ENCODE data around the gene MORN1.

MORN1 gene

DNA sequence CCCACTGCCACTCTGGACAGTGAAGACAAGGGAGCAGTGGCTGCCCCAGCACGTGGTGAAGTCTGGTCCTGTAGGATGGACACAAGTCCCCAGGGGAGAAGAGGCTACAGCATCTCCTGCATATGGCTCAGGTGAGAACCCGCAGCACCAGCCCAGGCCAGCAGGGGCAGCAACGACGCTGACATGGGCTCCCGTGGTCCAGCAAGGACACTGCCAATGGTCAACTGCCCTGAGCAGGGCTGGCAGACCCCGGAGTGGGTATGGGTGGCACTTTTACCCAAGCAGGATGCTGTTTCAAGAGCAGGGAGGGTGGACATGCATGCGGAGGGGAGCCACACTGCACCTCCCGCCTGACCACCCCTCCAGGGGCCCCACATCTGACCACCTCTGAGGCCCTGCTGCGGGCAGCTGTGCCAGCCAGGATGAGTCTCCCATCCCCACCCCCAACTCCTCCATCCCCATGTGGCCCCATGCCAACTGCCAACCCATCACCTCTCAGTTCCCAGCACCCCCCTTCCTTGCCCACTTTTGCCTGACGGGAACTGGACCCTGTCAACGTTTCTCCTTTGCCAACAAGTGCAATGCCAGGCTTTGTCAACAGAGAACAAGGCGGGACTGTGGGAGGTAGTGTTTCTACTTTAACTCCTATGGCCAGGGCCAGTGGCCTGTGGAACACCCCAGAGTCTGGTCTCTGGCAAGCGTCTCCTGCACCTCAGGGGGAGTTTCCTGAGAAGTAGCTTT is 8.6 kb downstream of the MORN1 start:
- Histone ChIP-seq H3K27me3 (ENCODE audit: control insufficient read depth, insufficient read depth, low read length) (no peaks in the 10 kb centered on the region), H3K4me3 (ENCODE audit: low read length) (no peak overlapping the region), H3K4me2 (ENCODE audit: low read length) (no peak overlapping the region), H3K9me3 (replicated peaks; ENCODE audit: low read length) (no peaks in the 10 kb centered on the region), H3K9ac (ENCODE audit: low read depth, low read length) (no peak overlapping the region), H3K4me1 (ENCODE audit: control insufficient read depth, insufficient read depth, low read length) (no peaks in the 10 kb centered on the region), H3K36me3 (ENCODE audit: insufficient read depth, low read length) (no peaks in the 10 kb centered on the region)

DNA sequence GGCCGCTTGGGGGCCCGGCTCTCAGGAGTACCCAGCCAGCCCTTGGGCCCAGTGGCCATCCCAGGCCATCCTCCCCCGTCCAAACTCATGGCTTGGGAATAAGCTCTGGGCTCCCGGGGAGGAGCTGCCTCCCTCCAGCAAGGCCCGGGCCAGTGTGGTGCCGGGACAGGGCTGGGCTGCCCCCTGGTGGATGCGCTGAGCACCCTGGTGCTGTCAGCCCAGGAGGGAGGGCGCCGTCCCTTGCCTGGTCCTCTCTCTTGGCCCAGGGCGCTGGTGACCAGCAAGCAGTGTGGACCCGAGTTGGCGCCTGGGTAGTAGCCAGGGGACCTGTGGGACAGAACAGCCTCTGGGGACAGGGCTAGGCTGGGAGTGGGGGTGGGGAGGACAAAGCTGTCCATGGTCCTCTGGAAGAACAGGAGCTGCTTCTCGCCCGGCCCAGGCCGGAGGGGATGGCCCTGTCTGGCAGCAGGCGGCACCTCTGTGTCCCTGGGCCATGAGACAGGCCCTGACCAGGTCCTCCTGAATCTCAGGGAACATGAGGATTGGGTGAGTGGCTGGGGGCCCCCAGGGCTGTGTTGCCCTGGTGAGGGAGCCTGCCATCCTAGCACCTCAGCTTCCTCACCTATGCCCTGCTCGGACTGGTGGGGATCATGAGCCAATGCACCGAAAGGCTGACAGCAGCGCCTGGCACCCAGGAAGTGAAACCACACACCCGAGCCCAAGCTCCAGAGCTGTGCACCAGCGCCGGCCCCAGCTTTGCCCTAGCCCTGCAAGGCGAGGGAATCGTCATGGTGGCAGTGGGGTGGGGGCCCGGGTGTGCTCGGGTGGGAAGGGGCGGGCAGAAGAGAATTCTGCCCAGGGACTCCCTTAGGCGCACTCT is 9.4 kb downstream of the MORN1 start:
- Histone ChIP-seq H3K36me3 (ENCODE audit: insufficient read depth, low read length) (no peaks in the 10 kb centered on the region), H3K9me3 (replicated peaks; ENCODE audit: low read length) (no peaks in the 10 kb centered on the region), H3K4me3 (ENCODE audit: low read length) (no peak overlapping the region), H3K27me3 (ENCODE audit: control insufficient read depth, insufficient read depth, low read length) (no peaks in the 10 kb centered on the region), H3K4me1 (ENCODE audit: control insufficient read depth, insufficient read depth, low read length) (no peaks in the 10 kb centered on the region), H3K9ac (ENCODE audit: low read depth, low read length) (no peak overlapping the region), H3K4me2 (ENCODE audit: low read length) (no peak overlapping the region)

DNA sequence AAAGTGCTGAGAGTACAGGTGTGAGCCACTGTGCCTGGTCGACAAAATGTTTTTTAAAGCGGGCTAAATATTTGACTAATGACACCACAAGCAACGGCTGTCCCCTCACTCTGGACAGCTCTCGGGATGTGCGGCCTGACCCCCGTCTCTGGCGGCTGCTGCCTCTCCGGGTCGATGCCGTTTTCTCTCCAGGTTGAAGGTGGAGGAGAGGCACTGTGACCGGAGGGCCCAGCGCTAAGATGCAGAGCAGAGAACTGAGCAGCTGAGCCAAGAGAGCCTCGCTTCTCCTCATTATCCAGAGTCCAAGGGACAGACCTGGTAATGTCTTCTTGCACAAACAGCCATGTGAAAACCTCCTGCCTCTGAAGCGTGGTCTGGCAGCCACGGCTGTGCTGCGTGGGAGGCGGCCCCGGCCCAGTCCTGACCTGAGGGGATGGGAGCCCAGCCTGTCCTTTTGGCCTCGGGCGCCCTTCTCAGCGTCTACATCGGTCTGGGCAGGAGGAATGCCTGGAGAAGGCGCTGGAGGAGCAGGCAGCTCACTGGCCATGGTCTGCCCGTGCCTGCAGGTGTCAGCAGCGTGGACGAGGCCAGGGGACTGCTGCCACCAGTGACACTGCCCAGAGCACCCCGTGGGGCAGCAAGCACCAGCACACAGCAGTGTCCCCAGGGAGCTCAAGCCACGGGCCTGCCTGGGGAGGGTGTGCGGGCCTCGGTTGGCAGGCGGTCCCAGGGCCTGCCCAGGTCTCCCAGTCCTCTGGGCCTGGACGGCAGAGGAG is 10.3 kb downstream of the MORN1 start:
- no peaks in the 10 kb centered on the region for H3K36me3 ChIP-seq (ENCODE audit: insufficient read depth, low read length)
- no peaks in the 10 kb centered on the region for H3K9me3 ChIP-seq (replicated peaks; ENCODE audit: low read length)
- H3K4me1 ChIP-seq (ENCODE audit: control insufficient read depth, insufficient read depth, low read length): no peaks in the 10 kb centered on the region
- H3K4me3 ChIP-seq (ENCODE audit: low read length): no peak overlapping the region
- no peak overlapping the region for H3K9ac ChIP-seq (ENCODE audit: low read depth, low read length)
- no peaks in the 10 kb centered on the region for H3K27me3 ChIP-seq (ENCODE audit: control insufficient read depth, insufficient read depth, low read length)
- H3K4me2 ChIP-seq (ENCODE audit: low read length): no peak overlapping the region

DNA sequence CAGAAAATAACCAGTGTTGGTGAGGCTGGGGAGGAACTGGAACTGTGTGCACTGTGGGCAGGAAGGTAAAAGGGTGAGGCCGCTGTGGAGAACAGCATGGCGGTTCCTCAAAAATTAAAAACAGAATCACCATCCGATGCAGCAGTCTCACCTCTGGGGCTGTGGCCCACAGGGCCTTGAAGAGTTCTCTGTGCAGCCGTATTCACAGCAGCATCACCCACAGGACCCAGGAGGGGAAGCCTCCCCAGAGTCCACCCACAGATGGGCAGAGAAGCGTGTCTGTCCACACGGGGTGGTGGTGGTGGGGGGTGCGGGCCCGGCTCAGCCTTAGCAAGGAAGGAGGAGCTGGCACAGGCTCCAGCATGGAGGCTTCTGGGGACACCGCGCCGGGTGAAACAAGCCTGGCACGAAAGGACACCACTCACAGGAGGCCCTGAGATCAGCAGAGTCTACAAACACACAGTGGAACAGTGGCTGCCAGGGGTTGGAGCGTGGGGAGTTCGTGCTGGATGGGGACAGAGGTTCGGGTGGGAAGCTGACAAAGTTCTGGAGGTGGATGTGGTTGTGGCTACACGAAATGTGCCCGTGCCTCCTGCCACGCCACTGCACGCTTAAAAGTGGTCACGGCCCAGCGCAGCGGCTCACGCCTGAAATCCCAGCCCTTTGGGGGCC is 11.5 kb downstream of the MORN1 start:
- Histone ChIP-seq H3K9ac (ENCODE audit: low read depth, low read length) (no peak overlapping the region), H3K27me3 (ENCODE audit: control insufficient read depth, insufficient read depth, low read length) (no peaks in the 10 kb centered on the region), H3K9me3 (replicated peaks; ENCODE audit: low read length) (no peaks in the 10 kb centered on the region), H3K4me1 (ENCODE audit: control insufficient read depth, insufficient read depth, low read length) (no peaks in the 10 kb centered on the region), H3K36me3 (ENCODE audit: insufficient read depth, low read length) (no peaks in the 10 kb centered on the region), H3K4me2 (ENCODE audit: low read length) (no peak overlapping the region), H3K4me3 (ENCODE audit: low read length) (no peak overlapping the region)

DNA sequence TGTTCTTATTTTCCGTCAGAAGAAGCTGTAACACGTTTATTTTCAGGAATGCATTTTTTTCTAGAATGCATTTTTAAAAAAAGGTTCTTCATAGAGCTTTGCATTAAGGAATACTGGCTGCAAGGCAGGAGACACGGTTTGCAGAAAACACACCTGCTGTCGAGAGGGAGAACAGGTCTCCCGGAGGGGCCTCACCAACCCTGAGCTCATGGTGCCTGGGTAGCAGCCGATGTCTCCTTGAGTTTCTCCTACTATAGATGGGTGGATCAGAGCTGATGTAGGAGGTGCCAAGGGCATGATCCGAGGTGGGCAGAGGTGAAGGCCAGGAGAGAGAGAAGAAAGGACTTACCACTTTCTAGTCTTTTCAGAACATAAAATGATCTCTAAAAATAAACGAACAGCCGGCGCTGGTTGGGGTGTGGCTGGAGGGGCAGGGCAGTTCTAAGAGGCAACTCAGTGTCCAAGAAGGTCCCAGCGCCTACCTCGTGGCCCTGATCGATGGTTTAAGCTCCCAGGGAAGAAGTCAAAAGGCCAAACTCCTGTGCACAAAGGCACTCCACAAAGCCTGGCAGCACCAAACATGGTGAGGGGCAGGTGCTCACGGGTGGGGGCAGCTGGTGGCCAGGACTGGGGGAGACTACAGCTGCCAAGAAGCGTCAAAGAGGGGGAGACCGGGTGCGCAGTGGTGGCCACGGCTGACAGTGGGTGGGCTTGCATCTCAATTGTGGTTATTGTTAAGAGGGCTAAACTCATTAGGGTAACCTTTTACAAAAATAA is 12.2 kb downstream of the MORN1 start:
- no peaks in the 10 kb centered on the region for H3K9me3 ChIP-seq (replicated peaks; ENCODE audit: low read length)
- no peaks in the 10 kb centered on the region for H3K4me1 ChIP-seq (ENCODE audit: control insufficient read depth, insufficient read depth, low read length)
- no peak overlapping the region for H3K9ac ChIP-seq (ENCODE audit: low read depth, low read length)
- no peaks in the 10 kb centered on the region for H3K36me3 ChIP-seq (ENCODE audit: insufficient read depth, low read length)
- no peak overlapping the region for H3K4me2 ChIP-seq (ENCODE audit: low read length)
- no peaks in the 10 kb centered on the region for H3K27me3 ChIP-seq (ENCODE audit: control insufficient read depth, insufficient read depth, low read length)
- H3K4me3 ChIP-seq (ENCODE audit: low read length): no peak overlapping the region

DNA sequence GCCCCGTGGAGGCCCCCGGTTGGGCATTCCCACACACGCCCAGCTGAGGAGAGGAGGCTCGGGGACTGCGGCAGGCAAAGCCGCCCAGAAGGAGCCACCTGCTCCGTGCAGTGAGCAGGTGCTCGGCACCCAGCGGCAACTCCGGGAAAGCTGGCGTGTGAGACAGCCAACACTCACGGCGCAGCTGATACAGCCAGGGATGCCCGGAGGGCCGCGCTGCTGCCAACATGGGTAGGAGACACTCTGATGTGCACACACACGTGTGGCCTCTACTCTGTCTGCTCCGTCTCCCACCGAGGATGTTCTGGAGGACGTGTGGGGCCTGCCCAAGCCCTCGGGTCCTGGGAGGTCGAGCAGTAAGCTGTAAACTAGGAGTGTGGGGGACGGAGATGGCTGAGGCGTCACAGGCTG is 12.9 kb downstream of the MORN1 start:
- no peak overlapping the region for H3K9ac ChIP-seq (ENCODE audit: low read depth, low read length)
- H3K4me1 ChIP-seq (ENCODE audit: control insufficient read depth, insufficient read depth, low read length): no peaks in the 10 kb centered on the region
- H3K4me2 ChIP-seq (ENCODE audit: low read length): no peak overlapping the region
- H3K27me3 ChIP-seq (ENCODE audit: control insufficient read depth, insufficient read depth, low read length): no peaks in the 10 kb centered on the region
- H3K36me3 ChIP-seq (ENCODE audit: insufficient read depth, low read length): no peaks in the 10 kb centered on the region
- no peak overlapping the region for H3K4me3 ChIP-seq (ENCODE audit: low read length)
- no peaks in the 10 kb centered on the region for H3K9me3 ChIP-seq (replicated peaks; ENCODE audit: low read length)

DNA sequence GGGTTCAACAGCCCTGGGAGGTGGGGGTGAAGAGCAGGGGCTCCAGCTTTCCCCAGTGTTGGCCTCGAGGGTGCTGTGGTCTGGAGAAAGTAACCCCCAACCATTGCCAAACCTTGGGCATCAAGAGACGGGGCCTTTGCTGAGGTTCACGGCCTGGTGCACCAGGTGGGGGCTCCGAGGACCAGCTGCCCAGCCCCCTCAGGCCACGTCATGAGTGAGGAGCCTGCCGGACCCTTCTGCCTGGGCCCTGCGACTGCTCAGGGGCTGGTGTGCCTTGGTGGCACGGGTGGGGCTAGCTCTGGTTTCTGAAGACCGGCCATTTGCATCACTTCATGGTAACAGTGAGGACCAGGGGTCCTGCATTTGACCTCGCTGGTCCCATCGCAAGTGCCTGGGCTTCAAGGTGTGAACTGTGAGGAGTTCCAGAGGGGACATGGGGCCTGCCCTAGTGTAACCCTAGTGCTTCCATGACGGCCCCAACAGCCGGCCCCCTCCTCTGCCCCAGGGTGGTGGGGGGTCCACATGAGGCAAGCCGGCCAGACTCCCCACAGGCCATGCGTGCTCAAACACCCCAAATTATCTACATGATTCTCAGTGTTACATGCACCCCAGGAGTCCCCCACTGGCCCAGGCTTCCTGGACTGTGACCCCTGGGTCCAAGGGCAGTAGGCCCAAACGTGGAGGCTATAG is 13.5 kb downstream of the MORN1 start:
- H3K36me3 ChIP-seq (ENCODE audit: insufficient read depth, low read length): no peaks in the 10 kb centered on the region
- no peak overlapping the region for H3K9ac ChIP-seq (ENCODE audit: low read depth, low read length)
- no peaks in the 10 kb centered on the region for H3K27me3 ChIP-seq (ENCODE audit: control insufficient read depth, insufficient read depth, low read length)
- no peak overlapping the region for H3K4me2 ChIP-seq (ENCODE audit: low read length)
- H3K4me3 ChIP-seq (ENCODE audit: low read length): no peak overlapping the region
- no peaks in the 10 kb centered on the region for H3K4me1 ChIP-seq (ENCODE audit: control insufficient read depth, insufficient read depth, low read length)
- no peaks in the 10 kb centered on the region for H3K9me3 ChIP-seq (replicated peaks; ENCODE audit: low read length)

DNA sequence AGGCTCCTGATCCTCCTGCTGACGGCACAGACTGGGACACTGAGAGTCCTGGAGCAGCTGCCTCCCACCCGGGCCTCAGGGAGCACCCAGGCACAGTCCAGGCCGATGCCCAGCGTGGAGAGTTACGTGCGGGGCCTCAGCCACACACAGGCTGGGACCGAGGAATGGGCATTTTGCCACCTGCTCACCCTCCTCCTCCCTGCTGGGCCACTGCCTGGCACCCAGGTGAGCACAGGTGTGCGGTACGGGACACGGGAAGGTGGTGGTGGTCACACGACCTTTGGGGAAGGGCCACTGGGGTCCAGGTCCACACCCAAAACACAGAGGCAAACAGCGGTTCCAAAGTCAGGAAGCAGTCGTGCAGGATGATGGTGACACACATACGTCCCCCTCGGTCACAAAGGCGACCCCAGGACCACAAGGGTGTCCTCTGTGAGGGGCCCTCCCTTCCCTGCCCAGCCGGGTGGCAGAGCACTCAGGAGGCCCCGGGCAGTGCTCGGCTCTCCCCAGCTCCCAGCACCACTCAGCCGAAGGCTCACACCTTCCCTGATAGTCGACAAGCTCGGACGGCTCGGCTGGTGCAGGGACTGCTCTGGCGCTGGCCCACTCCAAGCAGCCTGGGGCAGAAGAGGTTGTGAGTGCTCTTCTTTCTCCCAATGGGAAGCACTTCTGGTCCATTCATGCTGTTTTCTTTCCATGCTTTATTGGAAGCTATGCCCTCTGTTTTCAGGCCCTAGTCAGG is 14.3 kb downstream of the MORN1 start:
- no peaks in the 10 kb centered on the region for H3K4me1 ChIP-seq (ENCODE audit: control insufficient read depth, insufficient read depth, low read length)
- H3K27me3 ChIP-seq (ENCODE audit: control insufficient read depth, insufficient read depth, low read length): no peaks in the 10 kb centered on the region
- H3K36me3 ChIP-seq (ENCODE audit: insufficient read depth, low read length): no peaks in the 10 kb centered on the region
- H3K4me3 ChIP-seq (ENCODE audit: low read length): no peak overlapping the region
- no peaks in the 10 kb centered on the region for H3K9me3 ChIP-seq (replicated peaks; ENCODE audit: low read length)
- H3K9ac ChIP-seq (ENCODE audit: low read depth, low read length): no peak overlapping the region
- H3K4me2 ChIP-seq (ENCODE audit: low read length): no peak overlapping the region

DNA sequence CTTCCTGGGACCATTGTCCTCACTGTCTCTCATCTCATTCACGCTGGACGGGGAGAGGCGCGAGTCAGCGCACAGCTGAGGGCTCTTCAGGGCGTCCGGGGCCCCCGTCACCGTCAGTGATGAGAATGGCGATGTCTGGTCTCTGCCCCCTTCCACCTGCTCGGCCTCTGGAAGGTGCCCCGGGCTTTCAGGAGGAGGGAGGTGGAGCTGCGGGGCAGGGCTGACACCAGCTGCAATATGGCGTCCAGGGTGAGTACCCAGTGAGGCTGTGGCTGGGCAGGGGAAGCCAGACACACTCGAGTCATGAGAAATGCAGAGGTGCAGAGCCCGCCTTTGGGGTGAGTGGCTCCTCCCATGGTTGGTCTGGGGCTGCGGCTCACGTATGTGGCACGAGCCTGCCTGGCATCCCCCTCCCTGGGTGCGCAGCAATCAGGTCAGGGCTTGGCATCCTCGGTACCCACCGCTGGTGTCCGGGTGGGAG is 15.1 kb downstream of the MORN1 start:
- Histone ChIP-seq H3K27me3 (ENCODE audit: control insufficient read depth, insufficient read depth, low read length) (no peaks in the 10 kb centered on the region), H3K4me2 (ENCODE audit: low read length) (no peak overlapping the region), H3K36me3 (ENCODE audit: insufficient read depth, low read length) (no peaks in the 10 kb centered on the region), H3K9ac (ENCODE audit: low read depth, low read length) (no peak overlapping the region), H3K9me3 (replicated peaks; ENCODE audit: low read length) (no peaks in the 10 kb centered on the region), H3K4me1 (ENCODE audit: control insufficient read depth, insufficient read depth, low read length) (no peaks in the 10 kb centered on the region), H3K4me3 (ENCODE audit: low read length) (no peak overlapping the region)

DNA sequence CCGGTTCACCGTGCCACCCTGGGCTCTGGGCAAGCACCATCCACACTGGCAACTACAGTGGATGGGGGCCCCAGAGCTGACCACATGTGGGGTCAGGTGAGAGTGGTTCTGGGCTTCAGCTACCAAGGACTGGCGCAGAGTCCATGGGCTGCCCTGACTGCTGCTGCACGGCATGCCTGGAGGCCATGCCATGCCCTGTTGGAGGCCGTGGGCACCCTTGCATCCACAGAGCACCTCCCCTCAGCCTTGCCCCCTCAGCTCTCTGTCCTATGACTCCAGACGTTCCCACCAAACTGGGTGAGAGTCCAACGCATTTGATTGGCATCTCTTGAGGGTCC is 15.5 kb downstream of the MORN1 start:
- no peak overlapping the region for H3K4me3 ChIP-seq (ENCODE audit: low read length)
- no peaks in the 10 kb centered on the region for H3K9me3 ChIP-seq (replicated peaks; ENCODE audit: low read length)
- no peak overlapping the region for H3K9ac ChIP-seq (ENCODE audit: low read depth, low read length)
- H3K27me3 ChIP-seq (ENCODE audit: control insufficient read depth, insufficient read depth, low read length): no peaks in the 10 kb centered on the region
- no peak overlapping the region for H3K4me2 ChIP-seq (ENCODE audit: low read length)
- no peaks in the 10 kb centered on the region for H3K4me1 ChIP-seq (ENCODE audit: control insufficient read depth, insufficient read depth, low read length)
- no peaks in the 10 kb centered on the region for H3K36me3 ChIP-seq (ENCODE audit: insufficient read depth, low read length)

All from skeletal muscle satellite cell (primary cell).